Fibroblast of skin of left biceps (primary cell): ENCODE results near the gene HLA-G.
A peak's percentile ranks its signal among the peaks of the same experiment; 100 is the strongest.
"Not testable (repeated sequence)": the region's sequence is repeated elsewhere in the genome, so short reads cannot be mapped to it uniquely, and the experiment has no call there.

ENCODE experiments used
- DNase-seq, 2 experiments: peaks; one replicate each; pipeline ENCODE4 v3.0.0-alpha.2; 2013; ENCODE audit warnings: low read depth in 2 of 2

The HLA-G gene

DNA sequence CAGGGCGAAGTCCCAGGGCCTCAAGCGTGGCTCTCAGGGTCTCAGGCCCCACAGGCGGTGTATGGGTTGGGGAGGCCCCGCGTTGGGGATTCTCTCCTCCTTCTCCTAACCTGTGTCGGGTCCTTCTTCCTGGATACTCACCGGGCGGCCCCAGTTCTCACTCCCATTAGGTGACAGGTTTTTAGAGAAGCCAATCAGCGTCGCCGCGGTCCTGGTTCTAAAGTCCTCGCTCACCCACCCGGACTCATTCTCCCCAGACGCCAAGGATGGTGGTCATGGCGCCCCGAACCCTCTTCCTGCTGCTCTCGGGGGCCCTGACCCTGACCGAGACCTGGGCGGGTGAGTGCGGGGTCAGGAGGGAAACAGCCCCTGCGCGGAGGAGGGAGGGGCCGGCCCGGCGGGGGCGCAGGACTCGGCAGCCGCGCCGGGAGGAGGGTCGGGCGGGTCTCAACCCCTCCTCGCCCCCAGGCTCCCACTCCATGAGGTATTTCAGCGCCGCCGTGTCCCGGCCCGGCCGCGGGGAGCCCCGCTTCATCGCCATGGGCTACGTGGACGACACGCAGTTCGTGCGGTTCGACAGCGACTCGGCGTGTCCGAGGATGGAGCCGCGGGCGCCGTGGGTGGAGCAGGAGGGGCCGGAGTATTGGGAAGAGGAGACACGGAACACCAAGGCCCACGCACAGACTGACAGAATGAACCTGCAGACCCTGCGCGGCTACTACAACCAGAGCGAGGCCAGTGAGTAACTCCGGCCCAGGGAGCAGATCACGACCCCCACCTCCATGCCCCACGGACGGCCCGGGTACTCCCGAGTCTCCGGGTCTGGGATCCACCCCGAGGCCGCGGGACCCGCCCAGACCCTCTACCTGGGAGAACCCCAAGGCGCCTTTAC is at the start of gene HLA-G:
Gene HLA-G, plus strand, starts transcription at position 247 of the 892 bp plus-strand sequence. Its CDS starts 20 bp downstream, at position 267.
- DNase-seq = no peak

DNA sequence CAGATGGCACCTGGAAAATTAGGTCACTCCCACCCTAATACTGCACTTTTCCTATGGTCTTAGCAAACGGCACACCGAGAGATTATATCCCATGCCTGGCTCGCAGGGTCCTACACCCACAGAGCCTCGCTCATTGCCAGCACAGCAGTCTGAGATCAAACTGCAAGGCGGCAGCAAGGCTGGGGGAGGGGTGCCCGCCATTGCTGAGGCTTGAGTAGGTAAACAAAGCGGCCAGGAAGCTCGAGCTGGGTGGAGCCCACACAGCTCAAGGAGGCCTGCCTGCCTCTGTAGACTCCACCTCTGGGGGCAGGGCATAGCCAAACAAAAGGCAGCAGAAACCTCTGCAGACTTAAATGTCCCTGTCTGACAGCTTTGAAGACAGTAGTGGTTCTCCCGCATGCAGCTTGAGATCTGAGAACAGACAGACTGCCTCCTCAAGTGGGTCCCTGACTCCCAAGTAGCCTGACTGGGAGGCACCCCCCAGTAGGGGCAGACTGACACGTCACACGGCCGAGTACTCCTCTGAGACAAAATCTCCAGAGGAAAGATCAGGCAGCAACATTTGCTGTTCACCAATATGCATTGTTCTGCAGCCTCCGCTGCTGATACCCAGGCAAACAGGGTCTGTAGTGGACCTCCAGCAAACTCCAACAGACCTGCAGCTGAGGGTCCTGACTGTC is 47.5 kb upstream of the HLA-G start:
- not testable (repeated sequence) for DNase-seq

DNA sequence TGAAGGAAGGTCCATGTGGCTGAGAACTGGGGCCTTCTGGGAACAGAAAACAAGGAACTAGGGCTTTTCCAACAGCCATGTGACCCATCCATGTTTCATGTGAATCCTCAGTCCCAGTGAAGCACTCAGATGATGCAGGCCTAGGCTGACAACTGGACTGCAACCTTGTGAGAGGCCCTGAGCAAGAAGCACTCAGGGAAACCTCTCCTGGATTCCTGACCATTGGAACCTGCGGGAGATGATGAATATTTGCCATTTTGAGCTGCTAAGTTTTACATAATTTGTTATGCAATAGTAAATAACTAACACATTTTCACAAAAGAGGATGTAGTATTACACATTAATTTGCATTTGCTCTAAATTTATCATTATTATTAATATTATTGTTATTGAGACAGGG is 38.4 kb upstream of the HLA-G start:
- no peak for DNase-seq

DNA sequence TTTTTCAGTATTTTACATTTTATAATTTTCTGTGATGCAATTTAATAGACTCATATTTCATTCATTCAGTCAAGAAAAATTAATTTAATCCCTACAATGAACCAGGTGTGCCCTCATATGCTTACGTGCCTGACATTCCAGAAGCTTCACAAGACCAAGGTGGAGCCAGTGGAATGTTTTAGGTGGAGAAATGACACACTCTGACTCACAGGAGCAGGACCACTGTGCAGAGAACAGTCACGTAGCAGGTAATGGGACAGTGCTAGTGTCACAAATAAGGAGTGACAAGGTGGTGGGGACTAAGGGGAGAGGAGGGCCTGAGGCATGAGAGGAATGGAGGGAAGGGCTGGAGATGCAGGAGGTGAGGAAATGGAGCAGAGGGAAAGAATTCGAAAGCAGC is 37.0 kb upstream of the HLA-G start:
- DNase-seq = no peak

DNA sequence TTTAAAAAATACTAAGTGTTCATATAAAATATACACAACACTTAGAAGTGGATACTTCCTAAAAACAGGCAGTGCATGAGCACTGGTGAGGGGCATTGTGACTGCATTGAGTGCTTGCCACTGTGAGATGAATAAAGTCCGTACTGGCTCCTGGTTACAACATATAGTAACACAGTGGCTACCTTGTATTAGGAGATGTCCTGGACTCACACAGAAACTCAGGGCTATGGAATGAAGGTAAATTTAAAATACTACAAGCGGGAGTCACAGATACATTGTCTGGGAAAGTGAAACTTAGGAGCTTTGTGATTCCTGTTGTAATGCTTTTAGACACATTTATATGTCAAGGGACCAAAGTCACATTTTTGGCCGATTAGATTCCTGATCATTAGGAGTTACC is 36.5 kb upstream of the HLA-G start:
- DNase-seq = no peak

DNA sequence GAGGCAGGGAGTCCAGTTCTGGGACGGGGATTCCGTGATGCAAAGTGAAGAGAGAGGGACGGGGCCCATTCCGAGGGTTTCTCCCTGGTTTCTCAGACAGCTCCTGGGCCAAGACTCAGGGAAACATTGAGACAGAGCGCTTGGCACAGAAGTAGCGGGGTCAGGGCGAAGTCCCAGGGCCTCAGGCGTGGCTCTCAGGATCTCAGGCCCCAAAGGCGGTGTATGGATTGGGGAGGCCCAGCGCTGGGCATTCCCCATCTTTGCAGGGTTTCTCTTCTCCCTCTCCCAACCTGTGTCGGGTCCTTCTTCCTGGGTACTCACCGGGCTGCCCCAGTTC is 35.9 kb upstream of the HLA-G start:
- no peak for DNase-seq

DNA sequence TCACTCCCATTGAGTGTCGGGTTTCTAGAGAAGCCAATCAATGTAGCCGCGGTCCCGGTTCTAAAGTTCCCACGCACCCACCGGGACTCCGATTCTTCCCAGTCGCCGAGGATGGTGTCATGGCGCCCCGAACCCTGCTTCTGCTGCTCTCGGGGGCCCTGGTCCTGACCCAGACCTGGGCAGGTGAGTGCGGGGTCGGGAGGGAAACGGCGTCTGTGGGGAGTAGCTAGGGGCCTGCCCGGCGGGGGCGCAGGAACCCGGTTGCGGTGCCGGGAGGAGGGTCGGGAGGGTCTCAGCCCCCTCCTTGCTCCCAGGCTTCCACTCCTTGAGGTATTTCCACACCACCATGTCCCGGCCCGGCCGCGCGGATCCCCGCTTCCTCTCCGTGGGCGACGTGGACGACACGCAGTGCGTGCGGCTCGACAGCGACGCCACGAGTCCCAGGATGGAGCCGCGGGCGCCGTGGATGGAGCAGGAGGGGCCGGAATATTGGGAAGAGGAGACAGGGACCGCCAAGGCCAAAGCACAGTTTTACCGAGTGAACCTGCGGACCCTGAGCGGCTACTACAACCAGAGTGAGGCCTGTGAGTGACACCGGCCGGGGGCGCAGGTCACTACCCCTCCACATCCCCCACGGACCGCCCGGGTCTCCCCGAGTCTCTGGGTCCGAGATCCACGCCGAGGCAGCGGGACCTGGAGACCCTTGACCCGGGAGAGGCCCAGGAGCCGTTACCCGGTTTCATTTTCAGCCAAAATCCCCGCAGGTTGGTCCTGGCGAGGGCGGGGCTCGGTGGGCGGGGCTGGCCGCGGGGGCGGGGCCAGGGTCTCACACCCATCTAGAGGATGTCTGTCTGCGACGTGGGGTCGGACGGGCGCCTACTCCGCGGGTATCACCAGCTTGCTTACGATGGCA is 35.2 kb upstream of the HLA-G start:
- DNase-seq = no peak

DNA sequence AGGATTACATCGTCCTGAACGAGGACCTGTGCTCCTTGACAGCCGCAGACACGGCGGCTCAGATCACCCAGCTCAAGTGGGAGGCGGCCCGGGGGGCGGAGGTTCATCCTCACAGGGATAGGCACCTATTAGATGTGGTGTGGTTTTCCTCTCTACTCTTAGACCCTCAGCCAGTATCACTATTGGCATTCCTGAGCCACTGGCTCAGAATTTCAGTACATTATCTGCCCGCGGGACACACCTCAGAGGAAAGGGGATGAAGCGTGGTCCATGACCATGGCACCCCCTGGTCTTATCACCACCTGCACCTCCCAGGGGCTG is 34.6 kb upstream of the HLA-G start:
- no peak for DNase-seq

DNA sequence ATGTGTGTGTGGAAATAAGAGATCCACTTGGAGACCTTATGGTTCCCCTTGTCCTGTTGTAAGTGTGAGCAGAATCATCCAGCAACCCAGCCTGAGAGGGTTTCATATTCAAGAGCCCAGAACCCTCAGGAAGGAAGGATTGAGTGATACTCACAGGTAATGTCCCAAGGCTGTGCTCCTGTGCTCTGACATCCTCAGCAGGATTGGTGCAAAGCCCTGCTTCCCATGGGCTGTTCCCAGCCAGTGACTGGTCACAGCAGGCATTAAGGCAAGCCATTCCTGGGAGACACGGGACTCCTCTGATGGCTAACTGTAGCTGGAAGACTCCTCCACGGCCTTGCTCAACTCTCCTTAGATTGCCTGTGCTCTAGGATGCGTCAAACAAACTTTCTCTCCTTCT is 33.8 kb upstream of the HLA-G start:
- DNase-seq = no peak

DNA sequence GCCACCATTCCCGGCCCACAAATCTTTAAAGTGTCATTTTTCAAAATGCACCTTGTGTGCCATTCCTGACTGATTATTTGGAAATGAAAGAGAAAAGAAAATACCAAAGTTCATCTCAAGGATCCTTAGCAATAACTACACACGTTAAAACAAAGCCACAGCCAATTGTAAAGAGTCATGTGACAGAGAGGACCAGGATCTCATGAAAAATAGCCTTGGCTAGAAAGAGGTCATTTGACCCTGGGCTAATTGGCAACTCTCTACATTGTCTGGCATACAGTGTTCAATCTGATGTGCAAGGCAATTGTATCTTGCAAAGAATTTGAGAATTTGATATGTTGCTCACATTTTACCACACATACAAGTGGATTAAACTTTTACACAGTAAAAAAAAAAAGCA is 31.6 kb upstream of the HLA-G start:
- DNase-seq = no peak

DNA sequence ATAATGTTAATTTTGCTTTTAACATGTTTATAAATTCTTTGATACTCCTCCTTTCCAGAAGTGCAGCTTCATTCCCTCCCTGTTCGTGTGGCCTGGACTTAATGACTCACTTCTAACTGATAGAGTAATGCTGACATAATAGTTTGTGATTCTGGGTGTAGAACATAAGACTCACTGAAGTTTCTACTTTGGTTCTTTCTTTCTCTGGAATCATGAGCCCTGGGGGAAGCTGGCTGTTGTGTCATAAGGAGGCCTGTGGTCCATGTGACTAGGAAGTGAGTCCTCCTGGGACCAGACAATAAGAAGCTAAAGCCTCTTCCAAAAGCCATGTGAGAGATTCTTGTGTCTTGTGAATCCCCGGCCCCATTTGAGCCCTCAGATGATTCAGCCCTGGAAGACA is 30.5 kb upstream of the HLA-G start:
- peak; percentile 30 to 36 for DNase-seq

DNA sequence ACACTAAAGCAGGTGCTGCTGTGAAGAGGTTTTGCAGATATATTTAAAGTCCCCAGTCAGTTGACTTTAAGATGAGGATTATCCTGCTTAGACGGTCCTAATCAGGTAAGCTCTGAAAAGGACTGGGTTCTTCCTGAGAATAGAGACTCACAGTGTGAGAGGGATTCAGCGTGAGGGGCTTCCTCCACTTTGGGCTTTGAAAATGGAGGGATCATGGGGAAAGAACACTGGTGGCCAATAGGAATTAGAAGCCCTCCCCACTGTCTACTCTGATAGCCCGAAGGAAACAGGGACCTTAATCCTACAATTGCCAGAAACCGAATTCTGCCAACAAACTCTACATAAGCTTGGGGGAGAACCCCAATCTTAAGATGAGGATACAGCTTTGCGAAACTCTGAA is 29.7 kb upstream of the HLA-G start:
- DNase-seq = no peak

DNA sequence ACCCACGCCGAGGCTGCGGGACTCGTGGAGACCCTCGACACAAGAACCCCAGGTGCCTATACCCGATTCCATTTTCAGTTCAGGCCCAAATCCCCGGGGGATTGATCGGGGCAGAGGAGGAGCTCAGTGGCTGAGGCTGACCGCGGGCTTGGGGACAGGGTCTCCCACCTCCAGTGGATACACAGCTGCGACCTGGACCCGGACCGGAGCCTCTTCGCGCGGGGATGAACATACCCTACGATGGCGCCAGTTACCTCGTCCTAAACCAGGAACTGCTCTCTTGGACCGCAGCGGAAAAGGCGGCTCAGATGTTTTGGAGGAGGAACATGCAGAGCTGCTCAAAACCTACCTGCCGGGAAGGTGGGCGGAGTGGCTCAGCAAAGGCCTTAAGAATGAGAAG is 27.4 kb upstream of the HLA-G start:
- no peak for DNase-seq

DNA sequence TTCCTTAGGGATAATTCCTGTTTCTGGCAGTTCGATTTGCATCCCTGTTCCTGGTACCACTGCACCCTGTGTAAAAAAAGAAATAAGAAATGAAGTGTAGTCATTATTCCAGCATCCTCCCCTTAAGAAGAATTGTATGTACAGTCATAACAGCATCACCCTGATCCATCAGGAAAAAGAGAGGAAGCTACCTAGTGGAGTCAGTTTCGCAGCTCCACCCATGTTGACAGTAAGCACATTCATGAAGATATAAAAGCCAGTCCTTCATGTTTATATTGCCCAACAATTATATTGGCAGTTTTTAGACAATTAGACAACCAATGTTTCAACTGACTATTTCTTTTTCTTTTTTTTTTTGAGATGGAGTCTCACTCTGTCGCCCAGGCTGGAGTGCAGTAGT is 21.2 kb upstream of the HLA-G start:
- DNase-seq = no peak

DNA sequence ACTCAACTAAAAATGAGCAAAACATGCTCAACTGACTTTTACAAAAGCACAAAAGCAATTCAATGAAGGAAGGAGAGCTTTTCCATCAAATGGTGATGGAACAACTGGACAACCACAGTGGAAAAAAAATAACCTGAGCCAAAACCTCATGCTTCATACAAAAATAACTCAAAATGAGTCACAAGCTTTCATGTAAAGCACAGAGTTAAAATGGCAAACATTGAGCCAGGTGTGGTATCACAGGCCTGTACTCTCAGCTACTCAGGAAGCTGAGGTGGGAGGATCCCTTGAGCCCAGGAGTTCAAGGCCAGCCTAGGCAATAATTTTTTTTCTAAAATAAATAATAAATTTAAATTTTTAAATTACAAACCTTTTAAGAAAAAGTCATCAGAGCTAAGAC is 18.4 kb upstream of the HLA-G start:
- no peak for DNase-seq

DNA sequence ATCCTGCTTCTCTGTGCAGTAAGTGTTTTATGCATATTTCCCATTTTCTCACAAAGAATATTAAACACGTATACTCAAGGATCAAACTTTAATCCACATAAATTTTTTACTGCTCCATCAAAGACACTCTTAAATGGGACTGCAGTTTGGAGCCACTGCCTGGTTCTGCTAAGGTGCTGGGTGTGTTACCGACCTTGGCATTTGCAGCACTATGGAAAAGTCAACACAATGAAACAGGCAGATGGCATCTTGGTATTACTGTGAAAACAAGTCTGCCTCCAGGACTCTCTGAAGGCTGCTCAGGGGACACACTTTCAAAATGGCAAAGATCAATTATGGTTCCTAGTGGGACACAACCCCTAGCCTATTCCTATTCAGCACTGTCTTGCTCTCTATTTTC is 17.3 kb upstream of the HLA-G start:
- DNase-seq = no peak

DNA sequence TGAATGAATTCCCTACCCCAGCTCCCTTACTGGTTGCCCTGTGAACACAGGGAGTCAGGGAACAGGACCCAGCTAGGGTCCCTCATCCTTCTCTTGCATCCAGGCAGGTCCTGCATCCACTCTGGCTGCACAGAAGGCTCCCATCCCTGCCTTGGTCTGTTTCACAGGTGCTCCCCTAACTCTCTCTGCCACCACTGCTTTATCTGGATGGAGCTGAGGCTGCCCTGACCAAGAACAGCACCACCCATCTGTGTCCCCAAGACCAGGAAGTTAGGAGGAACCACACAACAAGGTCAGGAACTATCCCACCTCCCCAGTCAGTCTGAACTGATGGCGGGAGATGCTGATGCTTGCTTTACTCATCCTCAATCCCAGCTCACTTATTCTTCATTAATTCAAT is 16.2 kb upstream of the HLA-G start:
- DNase-seq = no peak

DNA sequence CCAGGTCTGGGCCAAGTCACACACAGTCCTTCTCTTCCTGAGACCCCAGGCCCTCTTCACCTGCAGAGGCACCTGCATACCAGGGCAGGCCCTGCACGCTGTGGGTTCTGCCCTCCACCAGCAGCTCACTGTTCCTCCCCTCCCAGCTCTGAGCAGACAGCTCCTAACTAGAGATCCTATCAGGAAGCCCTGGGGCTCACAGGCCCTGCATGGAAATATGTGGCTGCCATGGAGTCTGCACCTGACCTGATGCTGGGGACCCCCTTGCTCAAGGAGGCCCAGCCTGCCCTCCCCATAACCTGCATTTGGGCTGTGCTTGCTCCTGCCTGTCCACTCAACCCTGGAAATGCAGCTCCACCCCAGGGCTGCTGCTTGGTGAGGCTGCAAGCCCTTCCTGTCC is 14.6 kb upstream of the HLA-G start:
- DNase-seq = no peak

DNA sequence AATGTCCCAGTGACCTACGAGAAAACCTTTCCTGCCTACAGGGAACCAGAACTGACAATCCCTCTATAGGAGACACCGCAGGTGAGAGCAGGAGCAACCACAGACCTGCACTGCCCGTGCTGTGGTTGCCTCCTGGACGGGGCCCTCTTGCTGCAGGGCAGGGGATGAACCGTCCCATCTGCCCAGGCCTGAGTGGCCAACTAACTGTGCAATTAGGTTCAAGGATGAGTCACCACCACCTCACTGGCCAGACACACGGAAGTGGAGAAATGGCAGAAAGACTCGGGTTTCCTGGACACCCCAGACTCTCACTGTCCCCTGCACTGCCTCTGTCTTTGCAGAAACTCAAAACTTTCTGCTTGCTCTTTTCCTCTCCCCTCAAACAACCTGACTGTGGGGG is 13.8 kb upstream of the HLA-G start:
- DNase-seq = no peak

DNA sequence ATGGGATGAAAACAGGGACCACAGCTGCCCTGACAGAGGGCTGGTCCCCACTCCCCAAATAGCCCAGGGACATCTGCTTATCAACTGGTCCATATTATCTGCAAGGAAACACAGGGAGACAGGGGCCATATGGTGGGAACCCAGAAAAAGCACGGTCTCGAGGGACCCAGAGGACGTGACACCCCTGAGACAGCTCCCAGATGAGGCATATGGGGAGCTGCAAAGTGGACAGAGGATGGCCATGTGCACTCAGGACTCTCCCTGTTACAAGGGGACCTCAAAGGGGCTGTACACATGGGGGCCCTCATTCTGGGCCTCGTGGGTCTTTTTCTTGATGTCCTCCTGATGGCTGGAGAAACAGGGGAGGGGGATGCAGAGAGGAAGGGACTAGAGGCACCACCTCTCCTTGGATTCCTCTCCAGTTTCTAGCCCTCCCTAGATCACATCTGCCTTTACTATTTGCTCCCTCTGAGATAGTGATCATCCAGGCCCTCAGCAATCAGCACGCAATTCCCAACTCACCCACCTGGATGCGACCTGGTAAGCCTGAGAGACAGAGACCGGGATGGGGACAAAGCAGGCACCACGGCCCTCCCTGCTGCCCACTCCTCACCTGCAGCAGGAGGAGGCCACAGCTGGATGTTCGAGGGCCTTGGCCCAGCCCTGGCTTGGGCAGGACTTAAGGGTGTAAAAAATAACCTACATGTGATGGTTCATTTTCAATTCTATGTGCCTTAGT is 13.1 kb upstream of the HLA-G start:
- DNase-seq = no peak

DNA sequence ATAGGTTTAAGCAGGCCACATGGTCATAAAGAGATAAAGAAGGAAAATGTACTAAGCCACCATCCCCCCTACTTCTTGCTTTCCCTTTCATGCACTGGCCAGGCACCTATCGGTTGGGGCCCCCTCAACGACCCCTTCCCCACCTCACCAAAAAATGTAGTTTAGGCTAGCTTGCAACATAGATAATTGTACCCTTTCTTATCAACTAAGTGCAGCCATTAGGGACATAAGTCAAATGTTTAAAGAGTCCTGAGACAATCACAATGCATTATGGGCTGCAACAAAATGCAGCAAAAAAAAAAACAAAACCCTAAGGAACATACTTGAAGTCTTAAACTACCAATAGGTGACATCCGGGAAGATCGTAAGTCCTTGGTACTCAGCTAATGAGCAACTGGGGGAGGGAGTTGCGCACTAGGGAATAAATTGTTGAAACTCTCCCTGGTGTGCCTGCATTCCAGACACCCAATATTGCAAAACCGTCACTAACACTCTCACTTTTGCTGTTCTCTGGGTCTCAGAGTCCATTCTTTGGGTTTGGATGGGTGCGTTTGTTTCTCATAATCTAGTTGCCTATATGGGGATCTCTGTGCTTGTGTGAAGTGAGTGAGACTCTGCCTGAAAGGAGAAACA is 12.4 kb upstream of the HLA-G start:
- no peak for DNase-seq
